Measurements from ENCODE around the gene PPM1H.
"Not testable (repeated sequence)": the region's sequence is repeated elsewhere in the genome, so short reads cannot be mapped to it uniquely, and the experiment has no call there.

The PPM1H gene

GRCh38 chr12:62950317-62950716 lies 15.4 kb upstream of the PPM1H start:
- H3K4me1 ChIP-seq (ENCODE audit: control insufficient read depth in 1 of 2, insufficient read depth in 1 of 2, low read depth in 1 of 2, low read length in 1 of 2) = no peaks in the 10 kb centered on the region
- no peaks in the 10 kb centered on the region for H3K36me3 ChIP-seq
- no peaks in the 10 kb centered on the region for H3K9me3 ChIP-seq
- H3K4me3 ChIP-seq (ENCODE audit: low read depth in 1 of 2, low read length in 1 of 2) = no peak overlapping the region
- TF ChIP-seq CTCF (IDR thresholded peaks at IDR 0.05) = no peak
- no peaks in the 10 kb centered on the region for H3K27me3 ChIP-seq
- no peak overlapping the region for H3K27ac ChIP-seq

- Histone ChIP-seq H3K27ac (no peak overlapping the region), H3K4me3 (ENCODE audit: low read depth in 1 of 2, low read length in 1 of 2) (no peak overlapping the region), H3K27me3 (no peaks in the 10 kb centered on the region), H3K4me1 (ENCODE audit: control insufficient read depth in 1 of 2, insufficient read depth in 1 of 2, low read depth in 1 of 2, low read length in 1 of 2) (no peaks in the 10 kb centered on the region), H3K9me3 (no peaks in the 10 kb centered on the region), H3K36me3 (no peaks in the 10 kb centered on the region)
- no peak for TF ChIP-seq CTCF (IDR thresholded peaks at IDR 0.05)
These were observed 13.2 kb upstream of the PPM1H start for GRCh38 chr12:62948123-62948522.

- Histone ChIP-seq H3K4me3 (ENCODE audit: low read depth in 1 of 2, low read length in 1 of 2) (no peak overlapping the region), H3K36me3 (no peaks in the 10 kb centered on the region), H3K27me3 (no peaks in the 10 kb centered on the region), H3K27ac (no peak overlapping the region), H3K9me3 (no peaks in the 10 kb centered on the region), H3K4me1 (ENCODE audit: control insufficient read depth in 1 of 2, insufficient read depth in 1 of 2, low read depth in 1 of 2, low read length in 1 of 2) (no peaks in the 10 kb centered on the region)
- TF ChIP-seq CTCF (IDR thresholded peaks at IDR 0.05) = no peak
These were observed 12.4 kb upstream of the PPM1H start for GRCh38 chr12:62947364-62947763.

GRCh38 chr12:62943779-62944395 lies 8.9 kb upstream of the PPM1H start:
- no peaks in the 10 kb centered on the region for H3K9me3 ChIP-seq
- H3K27ac ChIP-seq = no peak overlapping the region
- no peaks in the 10 kb centered on the region for H3K4me1 ChIP-seq (ENCODE audit: control insufficient read depth in 1 of 2, insufficient read depth in 1 of 2, low read depth in 1 of 2, low read length in 1 of 2)
- no peak overlapping the region for H3K4me3 ChIP-seq (ENCODE audit: low read depth in 1 of 2, low read length in 1 of 2)
- H3K36me3 ChIP-seq = no peaks in the 10 kb centered on the region
- H3K27me3 ChIP-seq = no peaks in the 10 kb centered on the region
- no peak for TF ChIP-seq CTCF (IDR thresholded peaks at IDR 0.05)

- H3K9me3 ChIP-seq; H3K4me1 ChIP-seq (ENCODE audit: control insufficient read depth in 1 of 2, insufficient read depth in 1 of 2, low read depth in 1 of 2, low read length in 1 of 2); H3K27me3 ChIP-seq; H3K27ac ChIP-seq; H3K36me3 ChIP-seq; H3K4me3 ChIP-seq (ENCODE audit: low read depth in 1 of 2, low read length in 1 of 2): not testable (repeated sequence)
These were observed 7.4 kb upstream of the PPM1H start for GRCh38 chr12:62942316-62942715.

- H3K4me3 ChIP-seq (ENCODE audit: low read depth in 1 of 2, low read length in 1 of 2) = peak overlapping the region; percentile 83 to 86
- H3K27ac ChIP-seq = peak overlapping the region; percentile 76
- H3K27me3 ChIP-seq = no peaks in the 10 kb centered on the region
- peaks cover 38 to 42% of the 10 kb centered on the region in 2 experiments for H3K4me1 ChIP-seq (ENCODE audit: control insufficient read depth in 1 of 2, insufficient read depth in 1 of 2, low read depth in 1 of 2, low read length in 1 of 2)
- no peak for TF ChIP-seq CTCF (IDR thresholded peaks at IDR 0.05)
- H3K36me3 ChIP-seq = no peaks in the 10 kb centered on the region
- no peaks in the 10 kb centered on the region for H3K9me3 ChIP-seq
These were observed 631 bp downstream of the PPM1H start for GRCh38 chr12:62934239-62934798.
